ENCODE measurements around the gene ABCA1. TPM values are rescaled to one million over a fixed set of nuclear protein-coding genes. Genes with fewer than 3 reads are reported as not detected.

ABCA1 gene
- total RNA-seq, 1 donor = 73.1 TPM

DNA sequence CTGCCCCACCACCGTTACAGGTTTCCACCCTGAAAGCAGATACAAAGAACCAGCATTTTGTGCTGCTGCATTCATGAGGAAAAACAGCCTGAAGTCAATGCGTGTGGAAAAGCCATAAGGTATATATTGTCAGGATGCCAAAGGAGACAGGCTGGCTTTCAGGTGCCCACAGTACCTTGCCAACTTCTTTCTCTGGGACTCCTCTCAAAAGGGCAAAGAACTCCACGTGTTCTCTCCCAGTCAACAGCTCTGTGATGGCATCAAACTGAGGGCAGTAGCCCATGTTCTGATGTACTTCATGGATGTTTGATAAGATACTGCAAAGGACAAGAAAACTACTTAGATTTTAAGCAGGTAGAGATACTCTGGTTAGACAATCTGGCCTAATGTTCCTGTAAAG is 139.7 kb downstream of the ABCA1 start:
- Histone ChIP-seq H3K27ac (ENCODE audit: low read depth, low read length) (no peak overlapping the region), H3K27me3 (ENCODE audit: insufficient read depth, low read length) (no peaks in the 10 kb centered on the region), H3K79me2 (ENCODE audit: insufficient read depth, low read length) (no peaks in the 10 kb centered on the region), H3K4me2 (ENCODE audit: insufficient read depth, low read length) (no peak overlapping the region), H3K9me3 (ENCODE audit: low read depth, low read length) (no peaks in the 10 kb centered on the region), H3K4me3 (ENCODE audit: insufficient read depth, low read length) (no peak overlapping the region), H2AFZ (ENCODE audit: low read length) (no peak overlapping the region), H4K20me1 (ENCODE audit: insufficient read depth, low read length) (no peaks in the 10 kb centered on the region), H3K36me3 (ENCODE audit: insufficient read depth, low read length) (peaks cover 24% of the 10 kb centered on the region), H3K4me1 (ENCODE audit: insufficient read depth, low read length) (no peaks in the 10 kb centered on the region)
- no peak for DNase-seq (ENCODE audit: insufficient read length, low spot score, missing footprints)
- TF ChIP-seq, protein P1, sequence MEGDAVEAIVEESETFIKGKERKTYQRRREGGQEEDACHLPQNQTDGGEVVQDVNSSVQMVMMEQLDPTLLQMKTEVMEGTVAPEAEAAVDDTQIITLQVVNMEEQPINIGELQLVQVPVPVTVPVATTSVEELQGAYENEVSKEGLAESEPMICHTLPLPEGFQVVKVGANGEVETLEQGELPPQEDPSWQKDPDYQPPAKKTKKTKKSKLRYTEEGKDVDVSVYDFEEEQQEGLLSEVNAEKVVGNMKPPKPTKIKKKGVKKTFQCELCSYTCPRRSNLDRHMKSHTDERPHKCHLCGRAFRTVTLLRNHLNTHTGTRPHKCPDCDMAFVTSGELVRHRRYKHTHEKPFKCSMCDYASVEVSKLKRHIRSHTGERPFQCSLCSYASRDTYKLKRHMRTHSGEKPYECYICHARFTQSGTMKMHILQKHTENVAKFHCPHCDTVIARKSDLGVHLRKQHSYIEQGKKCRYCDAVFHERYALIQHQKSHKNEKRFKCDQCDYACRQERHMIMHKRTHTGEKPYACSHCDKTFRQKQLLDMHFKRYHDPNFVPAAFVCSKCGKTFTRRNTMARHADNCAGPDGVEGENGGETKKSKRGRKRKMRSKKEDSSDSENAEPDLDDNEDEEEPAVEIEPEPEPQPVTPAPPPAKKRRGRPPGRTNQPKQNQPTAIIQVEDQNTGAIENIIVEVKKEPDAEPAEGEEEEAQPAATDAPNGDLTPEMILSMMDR (IDR thresholded peaks at IDR 0.05; ENCODE audit: extremely low read depth, low read depth, low read length) = no peak

DNA sequence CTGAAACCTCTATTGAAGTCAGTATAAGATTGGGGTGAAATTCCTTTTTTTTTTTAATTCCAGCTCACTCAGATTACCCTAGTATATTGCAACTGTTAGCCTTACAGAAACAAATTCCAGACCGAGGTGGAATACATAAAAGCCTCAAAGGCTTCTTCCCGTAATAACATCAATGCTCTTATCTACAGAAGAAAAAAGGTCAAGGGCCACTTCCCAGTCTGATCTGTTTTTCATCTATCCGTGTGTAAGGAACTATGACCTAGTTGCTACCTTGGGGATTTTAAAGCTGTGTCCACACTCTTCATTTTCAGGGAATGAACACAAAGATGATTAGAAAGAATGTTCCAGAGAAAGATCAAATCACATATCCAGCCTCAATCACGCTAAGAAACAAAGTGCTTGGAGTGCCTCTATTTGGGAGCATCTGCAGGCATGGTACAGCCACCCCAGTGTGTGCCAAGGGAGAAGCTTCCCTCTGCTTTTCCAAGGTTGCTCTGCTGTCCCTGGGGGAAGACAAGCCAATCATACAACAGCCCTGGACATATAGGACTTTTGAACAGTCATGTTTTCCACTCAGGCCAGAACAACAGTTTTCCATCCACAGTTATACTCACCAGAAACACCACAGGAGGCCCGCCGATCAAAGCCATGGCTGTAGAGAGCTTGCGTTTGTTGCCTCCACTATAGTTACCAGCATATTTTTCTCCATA is 140.5 kb downstream of the ABCA1 start:
- no peak overlapping the region for H3K4me2 ChIP-seq (ENCODE audit: insufficient read depth, low read length)
- TF ChIP-seq, protein P1 (IDR thresholded peaks at IDR 0.05; ENCODE audit: extremely low read depth, low read depth, low read length) = no peak
- no peaks in the 10 kb centered on the region for H3K27me3 ChIP-seq (ENCODE audit: insufficient read depth, low read length)
- H3K4me1 ChIP-seq (ENCODE audit: insufficient read depth, low read length) = no peaks in the 10 kb centered on the region
- H3K79me2 ChIP-seq (ENCODE audit: insufficient read depth, low read length) = no peaks in the 10 kb centered on the region
- H2AFZ ChIP-seq (ENCODE audit: low read length) = no peak overlapping the region
- no peak overlapping the region for H3K4me3 ChIP-seq (ENCODE audit: insufficient read depth, low read length)
- H3K36me3 ChIP-seq (ENCODE audit: insufficient read depth, low read length) = peaks cover 19% of the 10 kb centered on the region
- no peaks in the 10 kb centered on the region for H3K9me3 ChIP-seq (ENCODE audit: low read depth, low read length)
- no peak overlapping the region for H3K27ac ChIP-seq (ENCODE audit: low read depth, low read length)
- H4K20me1 ChIP-seq (ENCODE audit: insufficient read depth, low read length) = no peaks in the 10 kb centered on the region
- no peak for DNase-seq (ENCODE audit: insufficient read length, low spot score, missing footprints)

DNA sequence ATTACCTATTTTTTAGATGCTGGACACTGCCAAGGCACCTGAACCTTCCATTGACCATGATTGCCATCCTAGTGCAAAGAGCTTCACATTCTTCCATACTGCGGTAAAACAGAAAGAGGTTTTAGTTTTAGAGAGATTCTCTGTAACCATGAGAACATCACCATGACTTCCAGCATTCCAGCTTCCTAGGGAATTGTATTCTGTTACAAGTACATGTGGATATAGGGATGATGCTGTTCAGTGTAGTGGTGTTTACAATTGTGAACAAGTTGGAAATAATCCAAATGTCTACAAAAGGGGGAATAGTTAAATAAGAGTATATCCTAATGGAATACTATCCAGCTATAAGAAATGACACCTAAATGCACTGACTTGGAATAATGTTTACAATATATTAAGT is 141.7 kb downstream of the ABCA1 start:
- Histone ChIP-seq H3K4me2 (ENCODE audit: insufficient read depth, low read length) (no peak overlapping the region), H2AFZ (ENCODE audit: low read length) (no peak overlapping the region), H3K27me3 (ENCODE audit: insufficient read depth, low read length) (no peaks in the 10 kb centered on the region), H3K27ac (ENCODE audit: low read depth, low read length) (no peak overlapping the region), H3K79me2 (ENCODE audit: insufficient read depth, low read length) (no peaks in the 10 kb centered on the region), H3K36me3 (ENCODE audit: insufficient read depth, low read length) (peaks cover 19% of the 10 kb centered on the region), H3K4me3 (ENCODE audit: insufficient read depth, low read length) (no peak overlapping the region), H3K9me3 (ENCODE audit: low read depth, low read length) (no peaks in the 10 kb centered on the region), H3K4me1 (ENCODE audit: insufficient read depth, low read length) (no peaks in the 10 kb centered on the region), H4K20me1 (ENCODE audit: insufficient read depth, low read length) (no peaks in the 10 kb centered on the region)
- no peak for DNase-seq (ENCODE audit: insufficient read length, low spot score, missing footprints)
- TF ChIP-seq, protein P1 (IDR thresholded peaks at IDR 0.05; ENCODE audit: extremely low read depth, low read depth, low read length) = no peak

DNA sequence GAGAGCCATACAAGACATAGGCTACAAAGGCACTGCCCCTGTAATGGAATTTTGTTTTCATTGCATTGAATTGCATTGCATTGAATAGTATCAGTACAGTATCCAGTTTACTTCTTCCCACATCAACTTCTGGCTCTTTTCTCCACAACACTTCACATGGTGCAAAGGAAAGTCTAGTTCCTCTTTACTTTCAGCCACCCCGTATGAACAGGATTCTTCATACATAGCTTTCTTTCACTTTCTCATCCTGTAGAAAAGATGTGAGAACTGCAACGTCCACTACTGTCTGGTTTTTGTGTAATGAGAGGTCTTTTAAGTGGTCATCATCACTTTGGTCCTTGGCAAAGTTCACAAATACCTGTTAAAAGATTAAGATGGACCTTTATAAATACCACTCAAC is 143.9 kb downstream of the ABCA1 start:
- Histone ChIP-seq H3K4me2 (ENCODE audit: insufficient read depth, low read length) (no peak overlapping the region), H3K27ac (ENCODE audit: low read depth, low read length) (no peak overlapping the region), H3K4me1 (ENCODE audit: insufficient read depth, low read length) (peaks cover 2% of the 10 kb centered on the region), H3K79me2 (ENCODE audit: insufficient read depth, low read length) (no peaks in the 10 kb centered on the region), H3K36me3 (ENCODE audit: insufficient read depth, low read length) (peaks cover 19% of the 10 kb centered on the region), H4K20me1 (ENCODE audit: insufficient read depth, low read length) (no peaks in the 10 kb centered on the region), H2AFZ (ENCODE audit: low read length) (no peak overlapping the region), H3K9me3 (ENCODE audit: low read depth, low read length) (no peaks in the 10 kb centered on the region), H3K27me3 (ENCODE audit: insufficient read depth, low read length) (no peaks in the 10 kb centered on the region), H3K4me3 (ENCODE audit: insufficient read depth, low read length) (no peak overlapping the region)
- no peak for DNase-seq (ENCODE audit: insufficient read length, low spot score, missing footprints)
- TF ChIP-seq, protein P1 (IDR thresholded peaks at IDR 0.05; ENCODE audit: extremely low read depth, low read depth, low read length) = no peak

Measured in osteoblast (primary cell).